RWPE2 (cell line): Measurements from ENCODE around the gene HK1.

Experiments
- ATAC-seq: fragments of 200-7000 bp; cut with Tn5 transposase; 3 replicates; pipeline ENCODE4 v1.9.1; 2021; ENCODE audit warnings: low read depth
- DNase-seq: peaks from one replicate; pipeline ENCODE4 v3.0.0-alpha.2; 2020; ENCODE audit warnings: low spot score
- H3K27ac ChIP-seq: fragments of 450-650 bp; 2 replicates; pipeline ENCODE4 v1.5.1; 2017; ENCODE audit warnings: mild to moderate bottlenecking; ENCODE audit not compliant: poor library complexity, severe bottlenecking
- H3K27me3 ChIP-seq: fragments of 250-450 bp; sonication (Bioruptor Pico); 2 replicates; pipeline ENCODE4 v1.5.1; 2021; ENCODE audit warnings: mild to moderate bottlenecking, moderate library complexity; ENCODE audit not compliant: insufficient read depth, poor library complexity, severe bottlenecking
- H3K36me3 ChIP-seq: fragments of 250-450 bp; sonication (Bioruptor Pico); 2 replicates; pipeline ENCODE4 v1.5.1; 2020; ENCODE audit warnings: low read depth, mild to moderate bottlenecking, moderate library complexity
- H3K4me1 ChIP-seq: fragments of 250-450 bp; sonication (Bioruptor Pico); 2 replicates; pipeline ENCODE4 v1.5.1; 2021; ENCODE audit warnings: mild to moderate bottlenecking, moderate library complexity; ENCODE audit not compliant: insufficient read depth, poor library complexity, severe bottlenecking
- H3K4me3 ChIP-seq: fragments of 250-450 bp; sonication (Bioruptor Pico); 2 replicates; pipeline ENCODE4 v1.5.1; 2021; ENCODE audit warnings: mild to moderate bottlenecking, moderate library complexity; ENCODE audit not compliant: severe bottlenecking
- H3K9me3 ChIP-seq: fragments of 250-450 bp; sonication (Bioruptor Pico); 2 replicates; pipeline ENCODE4 v1.5.1; 2021; ENCODE audit warnings: mild to moderate bottlenecking, moderate library complexity; ENCODE audit not compliant: severe bottlenecking
- TF ChIP-seq, protein P1 (sequence below): fragments of 450-650 bp; IDR thresholded peaks from one replicate; pipeline ENCODE4 v1.5.1; 2017; ENCODE audit warnings: mild to moderate bottlenecking, moderate library complexity; ENCODE audit not compliant: poor library complexity, severe bottlenecking

Gene HK1

DNA sequence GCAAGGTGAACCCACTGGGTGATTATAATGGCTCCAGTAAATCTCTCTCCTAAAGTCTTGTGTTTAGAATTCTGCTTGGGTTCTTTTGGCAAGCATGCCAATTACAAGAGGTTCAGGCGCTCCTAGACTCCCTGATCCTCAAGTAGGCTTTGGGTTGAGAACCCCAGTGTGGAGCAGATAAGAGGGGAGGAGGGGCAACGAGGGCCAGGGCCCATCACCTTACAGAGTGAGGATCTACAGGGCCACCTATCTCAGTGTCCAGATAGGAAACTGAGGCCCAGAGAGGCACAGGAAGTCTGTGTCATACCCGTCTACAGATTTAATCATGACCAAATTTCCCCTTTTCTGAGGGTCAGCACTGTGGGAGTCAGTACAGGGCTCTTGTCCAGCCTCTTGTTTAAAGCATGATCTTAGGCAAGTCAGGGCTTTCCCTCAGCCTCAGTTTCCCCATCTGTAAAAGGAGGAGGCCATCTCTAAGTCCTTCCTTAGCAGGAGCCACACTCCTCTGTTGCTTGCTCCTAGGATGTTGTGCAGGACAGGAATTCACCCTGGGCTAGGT, 134.0 kb downstream of the HK1 start:
- H3K27me3 ChIP-seq = no peaks in the 10 kb centered on the region
- ATAC-seq = no peak
- DNase-seq = no peak
- no peaks in the 10 kb centered on the region for H3K36me3 ChIP-seq
- H3K9me3 ChIP-seq = no peaks in the 10 kb centered on the region
- peaks cover 10% of the 10 kb centered on the region for H3K4me1 ChIP-seq
- TF ChIP-seq, protein P1, sequence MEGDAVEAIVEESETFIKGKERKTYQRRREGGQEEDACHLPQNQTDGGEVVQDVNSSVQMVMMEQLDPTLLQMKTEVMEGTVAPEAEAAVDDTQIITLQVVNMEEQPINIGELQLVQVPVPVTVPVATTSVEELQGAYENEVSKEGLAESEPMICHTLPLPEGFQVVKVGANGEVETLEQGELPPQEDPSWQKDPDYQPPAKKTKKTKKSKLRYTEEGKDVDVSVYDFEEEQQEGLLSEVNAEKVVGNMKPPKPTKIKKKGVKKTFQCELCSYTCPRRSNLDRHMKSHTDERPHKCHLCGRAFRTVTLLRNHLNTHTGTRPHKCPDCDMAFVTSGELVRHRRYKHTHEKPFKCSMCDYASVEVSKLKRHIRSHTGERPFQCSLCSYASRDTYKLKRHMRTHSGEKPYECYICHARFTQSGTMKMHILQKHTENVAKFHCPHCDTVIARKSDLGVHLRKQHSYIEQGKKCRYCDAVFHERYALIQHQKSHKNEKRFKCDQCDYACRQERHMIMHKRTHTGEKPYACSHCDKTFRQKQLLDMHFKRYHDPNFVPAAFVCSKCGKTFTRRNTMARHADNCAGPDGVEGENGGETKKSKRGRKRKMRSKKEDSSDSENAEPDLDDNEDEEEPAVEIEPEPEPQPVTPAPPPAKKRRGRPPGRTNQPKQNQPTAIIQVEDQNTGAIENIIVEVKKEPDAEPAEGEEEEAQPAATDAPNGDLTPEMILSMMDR = no peak
- H3K4me3 ChIP-seq = no peak overlapping the region
- no peak overlapping the region for H3K27ac ChIP-seq

DNA sequence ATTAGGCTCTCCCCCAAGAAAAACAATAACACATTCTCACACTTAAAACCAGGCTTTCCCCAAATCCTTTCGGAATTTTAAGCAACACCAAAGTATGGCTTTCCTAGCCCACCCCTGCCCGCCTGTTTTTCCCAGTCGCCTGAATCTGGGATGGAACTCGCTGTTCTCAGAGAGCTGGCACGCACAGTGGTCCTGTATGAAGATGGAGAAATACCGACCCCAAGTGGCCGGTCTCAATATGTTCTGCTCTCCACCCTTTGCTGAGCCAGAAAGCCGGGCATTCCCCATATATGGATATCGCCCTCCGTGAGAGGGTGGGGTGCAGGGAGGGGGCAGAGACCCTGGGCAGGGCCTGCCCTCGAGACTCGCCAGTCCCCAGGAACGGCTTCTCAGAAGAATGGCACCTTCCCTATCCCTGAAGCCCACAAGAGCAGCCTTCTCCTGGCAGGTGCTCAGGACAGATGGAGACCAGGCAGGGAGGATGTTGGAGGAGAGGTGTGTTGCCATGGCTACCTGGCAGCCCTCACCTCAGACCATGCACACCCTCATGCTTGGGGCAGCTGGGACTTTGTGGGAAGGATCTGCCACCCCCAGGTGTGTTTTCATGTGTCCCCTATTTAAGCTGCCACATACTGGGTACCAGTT, 135.0 kb downstream of the HK1 start:
- H3K27me3 ChIP-seq = no peaks in the 10 kb centered on the region
- TF ChIP-seq, protein P1 = peak; percentile 74
- peaks cover 8% of the 10 kb centered on the region for H3K4me1 ChIP-seq
- ATAC-seq = peak; percentile 56
- no peak for DNase-seq
- H3K9me3 ChIP-seq = no peaks in the 10 kb centered on the region
- H3K27ac ChIP-seq = no peak overlapping the region
- H3K36me3 ChIP-seq = no peaks in the 10 kb centered on the region
- no peak overlapping the region for H3K4me3 ChIP-seq

DNA sequence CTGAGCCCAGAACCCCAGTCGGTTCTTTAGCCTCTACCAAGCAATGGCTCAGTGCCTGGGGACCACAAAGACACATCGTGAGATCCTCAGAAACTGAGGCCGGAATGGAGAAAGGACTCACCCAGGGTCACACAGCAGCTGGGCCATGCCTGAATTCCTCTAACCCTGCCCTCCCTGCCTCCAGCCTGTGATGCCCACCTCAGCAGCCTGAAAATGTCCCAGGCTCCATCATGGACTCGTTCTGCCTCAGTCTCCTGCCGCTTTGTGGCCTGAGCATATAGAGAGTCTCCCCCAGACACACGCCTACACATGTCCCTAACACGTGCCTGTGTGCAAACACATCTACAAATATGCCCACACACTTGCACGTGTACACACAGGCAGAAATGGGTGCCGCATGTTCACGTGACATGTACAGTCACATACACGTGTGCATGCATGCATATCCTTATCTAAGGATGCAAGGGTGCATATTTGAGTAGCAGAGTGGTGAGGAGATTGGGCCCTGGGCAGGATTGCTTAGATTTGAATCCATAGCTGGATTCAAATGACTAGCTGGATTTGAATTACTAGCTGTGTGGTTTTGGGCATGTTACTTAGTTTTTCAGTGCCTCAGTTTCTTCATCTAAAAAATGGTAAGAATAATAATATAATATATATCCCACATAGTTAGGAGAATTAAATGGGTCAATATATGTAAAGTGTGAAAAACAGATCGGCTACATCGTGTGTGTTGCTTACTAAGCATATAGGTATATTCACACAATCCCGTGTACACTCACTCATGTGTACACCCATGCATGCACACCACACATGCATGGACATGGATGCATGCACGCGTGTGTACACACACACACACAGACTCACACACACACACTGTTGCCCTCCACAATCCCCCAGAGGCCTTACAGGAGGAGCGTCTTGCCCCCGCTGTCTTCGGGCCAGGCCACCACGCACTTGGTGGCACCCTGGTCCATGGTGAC, 136.0 kb downstream of the HK1 start:
- Histone ChIP-seq H3K27ac (no peak overlapping the region), H3K9me3 (no peaks in the 10 kb centered on the region), H3K27me3 (no peaks in the 10 kb centered on the region), H3K36me3 (no peaks in the 10 kb centered on the region), H3K4me3 (no peak overlapping the region), H3K4me1 (peaks cover 2% of the 10 kb centered on the region)
- no peak for ATAC-seq
- TF ChIP-seq, protein P1 = no peak
- DNase-seq = no peak

DNA sequence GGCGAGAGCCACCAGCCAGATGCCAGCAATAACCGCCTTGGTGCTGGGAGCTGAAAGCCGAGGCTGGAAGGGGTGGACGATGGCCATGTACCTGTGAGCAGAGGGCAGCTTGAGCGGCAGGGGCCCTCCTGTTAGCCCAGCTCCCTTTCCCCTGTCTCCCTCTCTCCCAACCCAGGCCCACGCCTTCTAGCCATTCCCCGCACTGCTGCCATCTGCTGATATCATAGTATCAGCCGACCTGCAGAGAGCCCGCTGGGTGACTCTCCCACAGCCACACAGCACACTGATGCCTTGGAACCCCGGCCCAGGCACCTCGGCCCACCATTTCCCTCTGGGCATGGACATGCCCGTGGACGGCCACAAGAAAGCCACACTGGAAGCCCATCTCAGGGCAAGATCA, 136.8 kb downstream of the HK1 start:
- no peak for DNase-seq
- Histone ChIP-seq H3K27ac (no peak overlapping the region), H3K36me3 (no peaks in the 10 kb centered on the region), H3K9me3 (no peaks in the 10 kb centered on the region), H3K4me1 (no peaks in the 10 kb centered on the region), H3K27me3 (no peaks in the 10 kb centered on the region), H3K4me3 (no peak overlapping the region)
- ATAC-seq = no peak
- TF ChIP-seq, protein P1 = no peak
